OCI-LY7 (cell line): ENCODE measurements around the gene MMAB. TPM values are rescaled to one million over a fixed set of nuclear protein-coding genes. Genes with fewer than 3 reads are reported as not detected.

Source experiments
- BruUV-seq: library from RNA; stranded (reverse); fragments of 400-500 nt; replicated peaks from 2 replicates; lab custom pipeline; 2021; lab: Mats Ljungman, UMichigan
- CTCF ChIA-PET: fragments of 300-600 bp; sonication (Branson Sonifier 250); formaldehyde crosslinking; loops from one replicate; lab custom pipeline; 2022; ENCODE audit warnings: antibody characterized with exemption; ENCODE audit not compliant: unreplicated experiment; lab: Charles Lee
- POLR2A ChIA-PET: fragments of 300-600 bp; sonication (Branson Sonifier 250); formaldehyde crosslinking; loops from one replicate; lab custom pipeline; 2022; ENCODE audit warnings: antibody characterized with exemption; lab: Charles Lee
- DNase-seq: peaks from one replicate; pipeline ENCODE4 v3.0.0-alpha.2; 2015; ENCODE audit warnings: low spot score
- H2AFZ ChIP-seq: fragments of 200-600 bp; sonication (generic), shearing (Covaris generic); 2 replicates; pipeline ENCODE4 v1.6.1; 2014; ENCODE audit warnings: mild to moderate bottlenecking, antibody characterized with exemption, low read length, moderate library complexity
- H3K27ac ChIP-seq: fragments of 200-600 bp; sonication (generic); 2 replicates; pipeline ENCODE4 v1.5.1; 2014; ENCODE audit warnings: mixed run types, low read depth, mild to moderate bottlenecking, moderate library complexity, low read length, inconsistent platforms; ENCODE audit not compliant: poor library complexity, severe bottlenecking
- H3K36me3 ChIP-seq: fragments of 200-600 bp; sonication (generic); 2 replicates; pipeline ENCODE4 v1.6.1; 2014; ENCODE audit warnings: mild to moderate bottlenecking, antibody characterized with exemption, low read length, moderate library complexity, mixed read lengths; ENCODE audit not compliant: insufficient read depth
- H3K4me1 ChIP-seq: fragments of 200-600 bp; sonication (generic); 2 replicates; pipeline ENCODE4 v1.5.1; 2014; ENCODE audit warnings: mild to moderate bottlenecking, low read length; ENCODE audit not compliant: insufficient read depth, poor library complexity, severe bottlenecking
- H3K4me2 ChIP-seq: fragments of 200-600 bp; sonication (generic); 2 replicates; pipeline ENCODE4 v1.6.1; 2014; ENCODE audit warnings: mild to moderate bottlenecking, low read length
- H3K4me3 ChIP-seq: fragments of 200-600 bp; sonication (generic); 2 replicates; pipeline ENCODE4 v1.5.1; 2014; ENCODE audit warnings: mild to moderate bottlenecking, low read depth, low read length; ENCODE audit not compliant: poor library complexity, severe bottlenecking
- H3K79me2 ChIP-seq: fragments of 200-600 bp; sonication (generic); 2 replicates; pipeline ENCODE4 v1.6.1; 2016; ENCODE audit warnings: low read depth, mild to moderate bottlenecking, low read length, moderate library complexity, mixed read lengths; ENCODE audit not compliant: insufficient read depth
- H3K9me2 ChIP-seq: fragments of 200-600 bp; sonication (generic); 2 replicates; pipeline ENCODE4 v1.6.1; 2016; ENCODE audit warnings: mild to moderate bottlenecking, low read length, mixed read lengths; ENCODE audit not compliant: insufficient read depth
- H3K9me3 ChIP-seq: fragments of 200-600 bp; sonication (generic); 2 replicates; pipeline ENCODE4 v1.6.1; 2014; ENCODE audit warnings: mild to moderate bottlenecking, mixed run types, low read length, mixed read lengths
- H4K20me1 ChIP-seq: fragments of 200-600 bp; sonication (generic); 2 replicates; pipeline ENCODE4 v1.6.1; 2014; ENCODE audit warnings: mild to moderate bottlenecking, antibody characterized with exemption, low read length, moderate library complexity, mixed read lengths; ENCODE audit not compliant: insufficient read depth
- EZH2phosphoT487 ChIP-seq: fragments of 200-600 bp; sonication (generic); IDR thresholded peaks from 2 replicates; pipeline ENCODE4 v1.6.1; 2018; ENCODE audit warnings: low read depth, borderline replicate concordance, mild to moderate bottlenecking, mixed run types, antibody characterized with exemption, low read length, moderate library complexity, mixed read lengths
- intact Hi-C: fragments of 100-400 bp; cut with micrococcal nuclease; formaldehyde crosslinking; loops from one replicate; pipeline ENCODE4 v1.10.0; 2022; ENCODE audit not compliant: unreplicated experiment
- total RNA-seq, 2 experiments: library from RNA; depleted of rRNA in 1 of 2; stranded (reverse); fragments of >200 nt in 1 of 2; shearing (Covaris generic) in 1 of 2; gene quantifications; 2 replicates each; pipeline ENCODE4 v1.2.3, GENCODE V29; 2014 to 2022
- TF ChIP-seq, protein P1 (sequence below): fragments of 200-600 bp; sonication (generic); conservative IDR thresholded peaks from 2 replicates; pipeline ENCODE4 v1.5.1; 2014; ENCODE audit warnings: mild to moderate bottlenecking, antibody characterized with exemption, low read length, moderate library complexity, mixed read lengths

MMAB gene
- total RNA-seq, 2 experiments from 2014 or later: 59.8 to 90.0 TPM

DNA sequence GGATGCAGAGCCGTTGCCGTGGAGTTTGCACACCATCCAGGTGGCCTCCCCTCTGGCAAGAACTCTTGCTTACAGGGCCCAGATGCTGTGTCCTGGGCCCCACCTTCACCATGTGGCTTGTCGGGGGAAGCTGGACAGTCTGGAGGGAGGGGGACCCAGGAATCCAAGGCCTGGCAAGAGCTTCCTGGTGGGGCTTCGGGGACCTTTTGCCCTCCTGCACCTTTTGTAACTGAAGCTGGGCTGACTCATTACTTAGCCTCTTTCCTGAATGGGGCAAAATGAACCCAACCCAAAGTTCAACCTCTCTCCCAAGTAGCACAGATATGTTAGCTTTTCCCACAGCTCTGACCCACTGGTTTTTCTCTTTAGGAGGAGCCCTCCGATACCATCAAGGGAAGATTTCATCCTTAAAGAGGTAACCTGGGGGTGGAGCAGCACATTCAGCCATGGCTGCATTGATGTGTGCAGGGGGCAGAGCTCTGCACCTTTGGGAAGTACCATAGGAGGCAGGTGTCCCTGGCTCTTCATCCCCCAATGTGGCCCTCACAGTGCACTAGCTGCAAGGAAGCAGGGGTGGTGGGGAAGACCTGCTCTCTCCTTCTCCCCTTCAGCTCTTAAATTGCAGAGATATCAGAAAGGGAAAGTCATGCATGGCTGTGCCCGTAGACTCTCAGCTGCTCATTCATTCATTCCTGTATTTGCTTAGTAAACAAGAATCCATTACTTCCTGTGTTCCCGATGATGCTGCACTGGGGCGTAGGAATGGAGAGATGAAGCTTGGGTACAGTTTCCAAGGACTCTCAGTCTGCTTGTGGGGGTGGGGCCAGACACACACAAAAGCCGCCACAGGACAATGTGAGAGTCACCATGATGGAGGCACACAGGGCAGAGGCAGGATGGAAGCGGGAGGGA, 13.3 kb upstream of the MMAB start:
- Histone ChIP-seq H3K4me1 (no peaks in the 10 kb centered on the region), H3K4me3 (no peak overlapping the region), H3K9me2 (no peaks in the 10 kb centered on the region), H3K36me3 (peaks cover 10% of the 10 kb centered on the region; the same call in 1 of the 2 replicates), H3K4me2 (no peak overlapping the region), H3K9me3 (no peaks in the 10 kb centered on the region), H2AFZ (no peak overlapping the region), H4K20me1 (no peaks in the 10 kb centered on the region), H3K79me2 (no peaks in the 10 kb centered on the region), H3K27ac (no peak overlapping the region)
- DNase-seq: no peak
- TF ChIP-seq, protein P1, sequence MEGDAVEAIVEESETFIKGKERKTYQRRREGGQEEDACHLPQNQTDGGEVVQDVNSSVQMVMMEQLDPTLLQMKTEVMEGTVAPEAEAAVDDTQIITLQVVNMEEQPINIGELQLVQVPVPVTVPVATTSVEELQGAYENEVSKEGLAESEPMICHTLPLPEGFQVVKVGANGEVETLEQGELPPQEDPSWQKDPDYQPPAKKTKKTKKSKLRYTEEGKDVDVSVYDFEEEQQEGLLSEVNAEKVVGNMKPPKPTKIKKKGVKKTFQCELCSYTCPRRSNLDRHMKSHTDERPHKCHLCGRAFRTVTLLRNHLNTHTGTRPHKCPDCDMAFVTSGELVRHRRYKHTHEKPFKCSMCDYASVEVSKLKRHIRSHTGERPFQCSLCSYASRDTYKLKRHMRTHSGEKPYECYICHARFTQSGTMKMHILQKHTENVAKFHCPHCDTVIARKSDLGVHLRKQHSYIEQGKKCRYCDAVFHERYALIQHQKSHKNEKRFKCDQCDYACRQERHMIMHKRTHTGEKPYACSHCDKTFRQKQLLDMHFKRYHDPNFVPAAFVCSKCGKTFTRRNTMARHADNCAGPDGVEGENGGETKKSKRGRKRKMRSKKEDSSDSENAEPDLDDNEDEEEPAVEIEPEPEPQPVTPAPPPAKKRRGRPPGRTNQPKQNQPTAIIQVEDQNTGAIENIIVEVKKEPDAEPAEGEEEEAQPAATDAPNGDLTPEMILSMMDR: no peak
- no peak for TF ChIP-seq EZH2phosphoT487
- BruUV-seq: no TSS peak
- ChIA-PET POLR2A (interaction anchor here (0.6 to 0.7 kb wide), 2 partner anchors 14 to 85 kb away, joined by 3 to 4 read pairs; no protein-coding TSS in a partner anchor), CTCF (no interaction called here)
- intact Hi-C loops: no loop called here

DNA sequence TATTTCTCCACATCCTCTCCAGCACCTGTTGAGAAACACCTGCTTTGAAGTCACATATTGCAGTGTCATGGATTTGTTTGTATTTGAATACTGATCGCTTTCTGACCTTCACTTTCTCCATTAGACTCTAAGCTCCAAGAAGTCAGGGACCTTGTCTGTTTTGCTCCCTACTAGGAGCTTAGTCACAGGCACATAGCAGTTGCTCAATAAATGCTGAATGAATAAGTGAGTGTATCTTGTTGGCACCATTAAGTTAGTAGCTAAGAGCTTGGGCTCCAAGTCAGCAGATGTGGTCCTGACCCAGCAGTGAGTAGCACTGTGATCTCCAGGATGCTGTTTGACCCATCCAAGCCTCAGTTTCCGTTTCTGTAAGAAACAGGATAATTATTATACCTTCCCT, 10.4 kb upstream of the MMAB start:
- BruUV-seq: TSS peak; percentile 32
- H3K27ac ChIP-seq: no peak overlapping the region
- no peaks in the 10 kb centered on the region for H3K9me2 ChIP-seq
- H3K79me2 ChIP-seq: no peaks in the 10 kb centered on the region
- CTCF ChIA-PET: no interaction called here
- H3K9me3 ChIP-seq: no peaks in the 10 kb centered on the region
- peaks cover 34% of the 10 kb centered on the region; the same call in 1 of the 2 replicates for H3K36me3 ChIP-seq
- intact Hi-C loops: no loop called here
- H3K4me1 ChIP-seq: no peaks in the 10 kb centered on the region
- H4K20me1 ChIP-seq: no peaks in the 10 kb centered on the region
- H2AFZ ChIP-seq: no peak overlapping the region
- POLR2A ChIA-PET: interaction anchor here (0.6 to 3.2 kb wide), 2 partner anchors 11 to 27 kb away, joined by 4 to 14 read pairs; partner anchors contain the start of genes MMAB and MVK
- no peak for DNase-seq
- no peak overlapping the region for H3K4me3 ChIP-seq
- no peak overlapping the region for H3K4me2 ChIP-seq
- TF ChIP-seq, protein P1: no peak
- TF ChIP-seq EZH2phosphoT487: no peak

DNA sequence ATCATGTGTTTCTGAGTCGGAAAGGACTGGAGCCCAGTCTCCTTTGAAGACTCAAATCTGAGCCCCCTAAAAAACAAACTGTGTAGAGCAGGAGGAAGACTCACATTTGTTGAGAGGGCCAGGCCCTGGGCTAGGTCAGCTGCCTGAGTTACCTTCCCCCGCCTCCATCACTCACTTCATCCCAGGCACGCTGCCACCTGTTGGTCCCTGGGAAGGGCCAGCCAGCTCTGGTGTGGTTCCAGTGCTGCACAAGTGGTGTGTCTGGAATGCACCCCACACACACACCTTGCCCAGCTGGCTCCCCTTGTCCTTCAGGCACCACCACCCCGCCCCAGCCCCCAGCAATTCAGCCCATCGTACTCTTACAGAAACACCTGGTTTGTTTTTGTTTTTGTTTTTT, 9.3 kb upstream of the MMAB start:
- no TSS peak for BruUV-seq
- CTCF ChIA-PET: no interaction called here
- H3K4me3 ChIP-seq: no peak overlapping the region
- no peaks in the 10 kb centered on the region for H4K20me1 ChIP-seq
- H3K4me2 ChIP-seq: no peak overlapping the region
- H3K9me3 ChIP-seq: no peaks in the 10 kb centered on the region
- TF ChIP-seq, protein P1: no peak
- TF ChIP-seq EZH2phosphoT487: no peak
- H3K4me1 ChIP-seq: no peaks in the 10 kb centered on the region
- H2AFZ ChIP-seq: no peak overlapping the region
- DNase-seq: no peak
- peaks cover 45% of the 10 kb centered on the region for H3K36me3 ChIP-seq
- H3K9me2 ChIP-seq: no peaks in the 10 kb centered on the region
- intact Hi-C loops: no loop called here
- POLR2A ChIA-PET: interaction anchor here (3.2 kb wide), 1 partner anchor 10 kb away, joined by 14 read pairs; the partner anchor contains the start of genes MMAB and MVK
- H3K79me2 ChIP-seq: no peaks in the 10 kb centered on the region
- no peak overlapping the region for H3K27ac ChIP-seq
